ENCODE results near the gene TTC4. TPM values are rescaled to one million over a fixed set of nuclear protein-coding genes. Genes with fewer than 3 reads are reported as not detected.

Gene TTC4
- total RNA-seq, 1 donor from 2014 or later: 20.6 TPM

GRCh38 chr1:54786778-54787177, 71.1 kb downstream of the TTC4 start:
- H3K4me1 ChIP-seq: no peaks in the 10 kb centered on the region
- no peaks in the 10 kb centered on the region for H3K36me3 ChIP-seq
- H3K27me3 ChIP-seq: no peaks in the 10 kb centered on the region
- intact Hi-C loops (cut with DNase I): no loop called here
- DNase-seq (ENCODE audit: low spot score in 2 of 2): no peak
- no peak overlapping the region for H3K4me3 ChIP-seq
- TF ChIP-seq, protein P1, sequence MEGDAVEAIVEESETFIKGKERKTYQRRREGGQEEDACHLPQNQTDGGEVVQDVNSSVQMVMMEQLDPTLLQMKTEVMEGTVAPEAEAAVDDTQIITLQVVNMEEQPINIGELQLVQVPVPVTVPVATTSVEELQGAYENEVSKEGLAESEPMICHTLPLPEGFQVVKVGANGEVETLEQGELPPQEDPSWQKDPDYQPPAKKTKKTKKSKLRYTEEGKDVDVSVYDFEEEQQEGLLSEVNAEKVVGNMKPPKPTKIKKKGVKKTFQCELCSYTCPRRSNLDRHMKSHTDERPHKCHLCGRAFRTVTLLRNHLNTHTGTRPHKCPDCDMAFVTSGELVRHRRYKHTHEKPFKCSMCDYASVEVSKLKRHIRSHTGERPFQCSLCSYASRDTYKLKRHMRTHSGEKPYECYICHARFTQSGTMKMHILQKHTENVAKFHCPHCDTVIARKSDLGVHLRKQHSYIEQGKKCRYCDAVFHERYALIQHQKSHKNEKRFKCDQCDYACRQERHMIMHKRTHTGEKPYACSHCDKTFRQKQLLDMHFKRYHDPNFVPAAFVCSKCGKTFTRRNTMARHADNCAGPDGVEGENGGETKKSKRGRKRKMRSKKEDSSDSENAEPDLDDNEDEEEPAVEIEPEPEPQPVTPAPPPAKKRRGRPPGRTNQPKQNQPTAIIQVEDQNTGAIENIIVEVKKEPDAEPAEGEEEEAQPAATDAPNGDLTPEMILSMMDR (IDR thresholded peaks at IDR 0.05): no peak
- peaks cover 0 to under 1% of the 10 kb centered on the region in 2 donors for H3K9me3 ChIP-seq
- H3K27ac ChIP-seq: no peak overlapping the region

- Histone ChIP-seq H3K9me3 (peaks cover 0 to 4% of the 10 kb centered on the region in 2 donors), H3K36me3 (no peaks in the 10 kb centered on the region), H3K4me3 (no peak overlapping the region), H3K4me1 (no peaks in the 10 kb centered on the region), H3K27ac (no peak overlapping the region), H3K27me3 (no peaks in the 10 kb centered on the region)
- intact Hi-C loops (cut with DNase I): no loop called here
- DNase-seq (ENCODE audit: low spot score in 2 of 2): no peak
- TF ChIP-seq, protein P1 (IDR thresholded peaks at IDR 0.05): no peak
Measured at GRCh38 chr1:54787604-54788003, 71.9 kb downstream of the TTC4 start.

- Histone ChIP-seq H3K27me3 (no peaks in the 10 kb centered on the region), H3K27ac (no peak overlapping the region), H3K9me3 (peaks cover 0 to 4% of the 10 kb centered on the region in 2 donors), H3K4me1 (no peaks in the 10 kb centered on the region), H3K36me3 (no peaks in the 10 kb centered on the region), H3K4me3 (no peak overlapping the region)
- DNase-seq (ENCODE audit: low spot score in 2 of 2): no peak
- intact Hi-C loops (cut with DNase I): no loop called here
- TF ChIP-seq, protein P1 (IDR thresholded peaks at IDR 0.05): no peak
Measured at GRCh38 chr1:54788459-54788858, 72.8 kb downstream of the TTC4 start.

GRCh38 chr1:54791880-54792522, 76.3 kb downstream of the TTC4 start:
- no peak overlapping the region for H3K27ac ChIP-seq
- H3K4me3 ChIP-seq: no peak overlapping the region
- intact Hi-C loops (cut with DNase I): no loop called here
- H3K27me3 ChIP-seq: no peaks in the 10 kb centered on the region
- TF ChIP-seq, protein P1 (IDR thresholded peaks at IDR 0.05): no peak
- DNase-seq (ENCODE audit: low spot score in 2 of 2): no peak
- peaks cover 0 to 4% of the 10 kb centered on the region in 2 donors for H3K9me3 ChIP-seq
- H3K36me3 ChIP-seq: no peaks in the 10 kb centered on the region
- no peaks in the 10 kb centered on the region for H3K4me1 ChIP-seq

Other genes starting within 250 kb of the TTC4 start
- 30.4 TPM for gene ACOT11, start 167.6 kb upstream of the TTC4 start, total RNA-seq
- not detected for gene FAM151A, start 92.3 kb upstream of the TTC4 start, total RNA-seq
- 2.0 TPM for gene MROH7, start 74.1 kb upstream of the TTC4 start, total RNA-seq
- gene PARS2, start 48.7 kb downstream of the TTC4 start, total RNA-seq: 0.43 TPM
- gene TTC22, start 85.5 kb downstream of the TTC4 start, total RNA-seq: not detected
- 16.6 TPM for gene DHCR24, start 171.3 kb downstream of the TTC4 start, total RNA-seq

All from ascending aorta (tissue), 2 donors.